T-helper 2 cell treated with Interferon-gamma antibody and Interleukin-4, amounts not matched to agents 5 μg/mL and 100 μg/mL, for 36 hours (primary cell): ENCODE measurements around the gene ALDH1A3.

Experiments
- DNase-seq: peaks from one replicate; pipeline ENCODE4 v3.0.0; 2021; ENCODE audit warnings: low spot score
- H3K27ac Mint-ChIP-seq: one replicate; pipeline ENCODE4 v1.8.0; 2021; ENCODE audit warnings: mild to moderate bottlenecking, mixed read lengths
- H3K27me3 Mint-ChIP-seq: one replicate; pipeline ENCODE4 v1.8.0; 2021; ENCODE audit warnings: low read depth, mixed read lengths
- H3K36me3 Mint-ChIP-seq: one replicate; pipeline ENCODE4 v1.8.0; 2021; ENCODE audit warnings: low read depth, mixed read lengths
- H3K4me1 Mint-ChIP-seq: one replicate; pipeline ENCODE4 v1.8.0; 2021; ENCODE audit warnings: low read depth, mixed read lengths
- H3K4me3 Mint-ChIP-seq: one replicate; pipeline ENCODE4 v1.8.0; 2022; ENCODE audit warnings: mild to moderate bottlenecking, moderate library complexity, mixed read lengths
- H3K9me3 Mint-ChIP-seq: one replicate; pipeline ENCODE4 v1.8.0; 2021; ENCODE audit warnings: mixed read lengths

The ALDH1A3 gene

DNA sequence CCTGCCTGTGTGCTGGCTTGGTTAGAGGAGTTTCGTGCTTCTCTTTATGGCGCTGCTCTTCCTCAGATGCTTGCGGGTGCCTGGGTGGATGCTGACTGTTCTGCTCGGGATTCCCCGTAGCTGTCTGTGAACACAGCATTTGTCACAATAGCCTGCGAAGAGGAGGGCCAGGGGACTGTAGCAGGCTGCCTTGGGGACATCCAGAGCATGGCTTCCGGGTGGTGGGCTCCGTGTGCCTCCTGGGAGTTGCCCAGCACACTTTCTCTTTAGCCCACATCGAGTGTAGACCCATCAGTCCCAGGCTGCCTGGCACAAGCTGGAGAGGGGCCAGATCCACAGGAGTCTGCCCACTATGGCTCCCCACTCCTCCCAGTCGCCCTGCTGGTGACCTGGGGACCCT is 61.9 kb downstream of the ALDH1A3 start:
- no peak overlapping the region for H3K4me3 Mint-ChIP-seq
- H3K9me3 Mint-ChIP-seq, result no peaks in the 10 kb centered on the region
- H3K27me3 Mint-ChIP-seq, result no peaks in the 10 kb centered on the region
- H3K27ac Mint-ChIP-seq, result no peak overlapping the region
- no peak for DNase-seq
- no peaks in the 10 kb centered on the region for H3K4me1 Mint-ChIP-seq
- H3K36me3 Mint-ChIP-seq, result no peaks in the 10 kb centered on the region

DNA sequence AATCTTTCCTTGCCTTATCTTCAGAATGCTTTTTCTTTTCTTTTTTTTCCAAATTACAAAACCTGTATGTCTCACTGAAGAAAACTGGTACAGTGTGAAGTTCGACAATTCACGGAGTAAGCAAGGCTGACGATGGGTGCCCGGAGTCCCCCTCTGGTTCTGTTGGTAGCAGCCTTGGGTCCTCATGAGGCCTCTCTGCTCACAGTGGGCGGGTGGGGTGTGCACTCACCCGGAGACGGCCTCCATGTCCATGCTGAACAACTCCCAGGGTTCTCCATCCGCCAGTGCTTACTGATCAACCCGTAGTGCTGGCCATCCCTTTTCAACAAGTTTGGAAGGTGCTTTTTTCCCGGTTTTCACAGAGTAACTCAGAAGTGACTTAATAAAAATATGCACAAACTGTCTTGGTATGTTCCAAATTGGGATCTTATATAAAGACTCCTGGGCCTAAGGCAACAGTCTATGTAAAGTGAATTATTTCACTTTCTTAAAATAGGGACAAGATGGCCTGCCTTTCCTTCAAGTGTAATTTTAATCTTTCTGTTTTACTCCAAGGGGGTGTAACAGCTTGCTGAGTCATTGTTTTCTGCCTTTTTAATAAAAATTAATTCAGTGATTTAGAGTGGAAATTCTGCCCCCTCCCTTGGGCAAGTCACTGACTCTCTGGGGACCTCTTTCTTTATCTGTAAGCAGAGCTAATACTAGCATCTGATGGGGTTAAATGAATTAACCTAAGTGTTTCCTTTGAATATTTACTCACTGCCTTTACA is 63.2 kb downstream of the ALDH1A3 start:
- Mint-ChIP-seq H3K27ac (no peak overlapping the region), H3K4me1 (no peaks in the 10 kb centered on the region), H3K4me3 (no peak overlapping the region), H3K9me3 (no peaks in the 10 kb centered on the region), H3K27me3 (no peaks in the 10 kb centered on the region), H3K36me3 (no peaks in the 10 kb centered on the region)
- no peak for DNase-seq

DNA sequence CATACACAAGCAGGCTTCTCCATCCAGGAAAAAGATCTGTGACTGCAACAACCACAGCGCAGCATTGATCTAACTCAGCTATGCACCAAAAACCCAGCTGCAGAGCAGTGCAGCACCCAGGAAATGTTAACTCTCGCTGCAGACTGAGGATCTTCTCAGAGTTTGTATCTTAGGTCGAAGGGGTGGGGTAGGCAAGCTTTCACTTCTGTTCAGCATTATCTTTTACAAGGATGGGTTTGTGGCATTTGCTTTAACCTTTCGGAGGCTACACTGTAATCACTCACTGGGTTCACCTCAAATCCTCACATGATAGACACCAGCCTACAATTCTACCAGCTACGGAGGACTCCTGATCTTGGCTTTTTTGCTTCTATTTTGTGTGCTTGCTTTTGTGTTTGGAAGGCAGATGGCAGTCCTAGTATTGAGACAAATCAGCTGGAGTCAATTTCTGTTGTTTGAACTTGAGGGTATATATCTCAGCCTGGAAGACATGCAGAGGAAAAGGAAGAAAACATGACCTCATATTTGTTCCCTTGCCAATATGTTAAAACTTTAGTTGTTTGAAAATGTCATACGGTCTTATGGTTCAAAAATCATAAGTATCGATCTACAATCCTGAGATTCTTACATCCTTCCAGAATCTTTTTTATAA is 64.7 kb downstream of the ALDH1A3 start:
- Mint-ChIP-seq H3K36me3 (no peaks in the 10 kb centered on the region), H3K9me3 (no peaks in the 10 kb centered on the region), H3K27me3 (peaks cover 5% of the 10 kb centered on the region), H3K4me3 (no peak overlapping the region), H3K27ac (no peak overlapping the region), H3K4me1 (no peaks in the 10 kb centered on the region)
- no peak for DNase-seq

DNA sequence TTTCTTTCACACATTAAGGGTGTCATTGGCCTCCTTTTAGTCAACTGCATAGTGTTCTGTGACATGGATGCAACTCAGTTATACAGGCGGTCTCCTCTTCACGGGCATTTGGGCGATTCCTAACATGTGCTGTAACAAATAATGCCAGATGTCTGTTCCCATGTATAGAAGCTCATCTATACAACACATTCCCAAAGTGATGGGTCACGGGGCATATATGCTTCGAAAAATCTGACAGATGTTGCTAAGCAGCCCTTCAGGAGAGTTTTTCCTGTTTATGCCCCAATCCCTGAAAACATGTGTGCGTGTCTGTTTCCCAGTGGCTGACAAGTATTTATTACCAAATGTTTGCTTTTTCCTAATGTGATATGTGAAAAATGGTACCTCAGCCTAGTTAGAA is 65.4 kb downstream of the ALDH1A3 start:
- no peak for DNase-seq
- no peaks in the 10 kb centered on the region for H3K4me1 Mint-ChIP-seq
- peaks cover 9% of the 10 kb centered on the region for H3K27me3 Mint-ChIP-seq
- H3K9me3 Mint-ChIP-seq, result no peaks in the 10 kb centered on the region
- no peak overlapping the region for H3K4me3 Mint-ChIP-seq
- no peaks in the 10 kb centered on the region for H3K36me3 Mint-ChIP-seq
- no peak overlapping the region for H3K27ac Mint-ChIP-seq

DNA sequence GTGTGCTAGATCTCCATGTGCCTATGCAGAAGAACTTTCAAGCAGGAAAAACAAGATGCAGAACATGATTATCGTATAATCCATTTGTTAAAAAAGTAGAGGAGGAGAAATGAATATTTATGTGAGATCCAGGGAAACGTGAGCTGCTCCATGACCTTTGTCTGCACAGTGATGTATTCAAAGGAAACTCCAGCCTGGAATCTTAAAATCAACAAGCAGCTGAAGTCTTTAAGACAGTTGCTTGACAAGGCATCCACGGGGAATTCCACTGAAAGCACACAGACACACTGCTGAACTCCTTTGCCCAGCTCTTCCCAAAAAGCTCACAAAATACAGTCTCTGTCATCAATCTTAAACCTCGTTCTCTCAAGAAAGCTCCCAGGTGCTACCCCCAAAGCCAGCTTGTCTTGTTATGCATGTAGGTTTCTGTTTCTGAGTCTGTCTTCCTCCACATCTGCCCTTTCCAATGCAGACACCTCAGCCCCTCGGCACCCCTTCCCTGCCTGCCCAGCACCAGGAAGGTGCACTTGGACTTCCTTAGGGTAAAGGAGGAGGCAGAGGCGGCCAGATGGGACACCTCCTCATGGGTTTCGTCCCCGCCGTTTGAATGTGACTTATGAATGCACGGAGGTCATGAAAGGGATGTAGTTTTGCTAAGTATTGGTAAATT is 68.3 kb downstream of the ALDH1A3 start:
- H3K9me3 Mint-ChIP-seq, result no peaks in the 10 kb centered on the region
- H3K4me1 Mint-ChIP-seq, result no peaks in the 10 kb centered on the region
- H3K27me3 Mint-ChIP-seq, result peaks cover 11% of the 10 kb centered on the region
- no peak overlapping the region for H3K4me3 Mint-ChIP-seq
- DNase-seq, result no peak
- H3K27ac Mint-ChIP-seq, result no peak overlapping the region
- H3K36me3 Mint-ChIP-seq, result no peaks in the 10 kb centered on the region

DNA sequence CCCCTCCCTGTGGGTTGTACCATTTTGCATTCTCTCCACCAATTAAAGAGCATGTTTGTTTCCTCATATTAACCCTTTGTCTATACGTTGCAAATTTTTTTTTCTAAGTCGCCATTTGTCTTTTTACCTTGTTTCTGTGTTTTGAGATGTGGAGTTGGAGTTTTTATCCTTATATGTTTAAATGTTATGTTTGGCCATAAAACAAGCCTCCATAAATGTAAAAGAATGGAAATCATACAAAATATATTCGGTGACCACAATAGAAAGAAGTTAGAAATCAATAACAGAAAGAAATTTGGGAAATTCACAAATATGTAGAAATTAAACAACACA is 68.8 kb downstream of the ALDH1A3 start:
- Mint-ChIP-seq H3K27ac (no peak overlapping the region), H3K27me3 (peaks cover 11% of the 10 kb centered on the region), H3K4me3 (no peak overlapping the region), H3K4me1 (no peaks in the 10 kb centered on the region), H3K9me3 (no peaks in the 10 kb centered on the region), H3K36me3 (no peaks in the 10 kb centered on the region)
- DNase-seq, result no peak

DNA sequence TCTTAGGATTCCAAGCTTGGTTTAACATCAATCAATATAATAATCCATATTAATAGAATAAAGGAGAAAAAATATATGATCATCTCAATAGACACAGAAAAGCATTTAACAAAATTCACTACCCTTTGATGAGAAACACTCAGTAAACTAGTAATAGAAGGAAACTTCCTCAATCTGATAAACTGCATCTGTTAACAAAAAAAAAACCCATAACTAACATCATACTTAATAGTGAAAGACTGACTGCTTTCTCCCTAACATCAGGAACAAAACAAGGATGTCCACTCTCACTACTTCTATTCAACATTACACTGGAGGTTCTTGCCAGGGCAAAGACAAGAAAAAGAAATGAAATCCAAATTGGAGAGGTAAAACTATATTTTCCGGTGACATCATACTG is 70.1 kb downstream of the ALDH1A3 start:
- Mint-ChIP-seq H3K27me3 (peaks cover 11% of the 10 kb centered on the region), H3K4me1 (no peaks in the 10 kb centered on the region), H3K4me3 (no peak overlapping the region), H3K36me3 (no peaks in the 10 kb centered on the region), H3K9me3 (no peaks in the 10 kb centered on the region), H3K27ac (no peak overlapping the region)
- no peak for DNase-seq

DNA sequence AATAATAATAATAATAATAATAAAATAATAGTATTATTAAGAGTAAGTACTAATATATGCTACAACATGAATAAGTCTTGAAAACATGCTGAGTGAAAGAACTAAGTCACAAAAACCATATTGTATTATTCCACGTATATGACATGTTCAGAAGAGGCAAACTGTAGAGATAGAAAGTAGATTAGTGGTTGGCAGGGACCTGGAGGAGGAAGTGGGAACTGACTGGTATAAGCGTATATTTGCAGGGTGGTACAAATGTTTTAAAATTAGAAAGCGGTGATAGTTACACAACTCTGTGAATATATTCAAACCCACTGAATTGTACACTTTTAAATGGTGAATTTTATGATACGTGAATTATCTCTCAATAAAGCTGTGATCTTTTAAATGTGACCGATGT is 72.3 kb downstream of the ALDH1A3 start:
- no peak for DNase-seq
- Mint-ChIP-seq H3K9me3 (no peaks in the 10 kb centered on the region), H3K27ac (no peak overlapping the region), H3K4me1 (no peaks in the 10 kb centered on the region), H3K4me3 (no peak overlapping the region), H3K36me3 (no peaks in the 10 kb centered on the region), H3K27me3 (peaks cover 24% of the 10 kb centered on the region)

DNA sequence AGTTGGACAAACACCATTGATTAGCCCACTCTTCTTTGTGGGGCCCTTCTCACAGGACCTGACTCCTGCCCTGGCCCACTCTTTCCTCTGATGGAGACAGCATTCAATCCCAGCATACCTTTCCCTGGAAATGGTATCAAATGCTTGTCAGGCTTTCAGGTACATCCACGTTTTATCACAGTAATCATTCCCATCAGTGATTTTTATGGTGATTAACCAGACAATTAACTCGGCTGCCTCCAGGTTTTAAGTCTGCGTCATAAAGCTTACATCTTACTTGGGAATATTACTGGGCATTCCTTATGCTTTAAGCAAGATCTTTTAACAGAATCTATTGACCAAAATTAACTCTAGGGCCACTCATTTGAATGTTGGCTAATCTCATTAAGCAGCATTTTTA is 72.9 kb downstream of the ALDH1A3 start:
- H3K4me1 Mint-ChIP-seq, result no peaks in the 10 kb centered on the region
- no peak overlapping the region for H3K27ac Mint-ChIP-seq
- no peaks in the 10 kb centered on the region for H3K36me3 Mint-ChIP-seq
- no peaks in the 10 kb centered on the region for H3K9me3 Mint-ChIP-seq
- no peak overlapping the region for H3K4me3 Mint-ChIP-seq
- H3K27me3 Mint-ChIP-seq, result peaks cover 24% of the 10 kb centered on the region
- no peak for DNase-seq

DNA sequence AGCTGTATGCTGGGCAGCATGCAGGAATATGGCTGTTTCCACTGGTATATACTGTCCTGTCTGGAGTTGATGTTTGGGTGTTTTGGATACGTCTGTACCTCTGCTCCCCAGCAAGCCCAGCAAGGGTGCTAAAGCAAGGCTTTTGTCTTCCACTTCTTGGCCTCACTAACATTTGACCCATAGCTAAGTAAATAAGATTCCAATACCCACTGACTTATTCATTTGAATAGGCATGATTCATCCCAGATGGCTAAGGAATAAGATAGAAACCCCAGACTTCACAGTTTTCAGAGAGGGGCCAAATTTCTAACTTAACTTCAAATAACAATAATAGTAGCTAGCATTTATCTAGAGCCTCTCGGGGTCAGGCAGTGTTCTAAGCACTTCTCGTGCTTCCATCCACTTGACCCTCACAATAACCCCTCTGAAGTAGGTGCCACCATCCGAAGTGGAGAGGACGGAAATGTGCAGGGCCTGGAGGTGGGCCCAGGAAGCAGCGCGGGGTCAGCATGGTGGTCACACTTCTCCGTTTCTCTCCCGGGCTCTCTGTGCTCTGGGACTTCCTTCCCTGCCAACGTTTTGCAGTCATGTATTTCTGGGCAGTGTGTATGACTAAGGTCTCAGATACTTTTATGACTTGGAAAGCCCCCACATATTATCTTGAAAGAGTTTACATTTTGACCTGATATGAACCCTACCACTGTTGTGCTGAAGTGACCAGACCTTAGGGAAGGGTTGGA is 78.9 kb downstream of the ALDH1A3 start:
- H3K27me3 Mint-ChIP-seq, result peaks cover 19% of the 10 kb centered on the region
- DNase-seq, result no peak
- H3K27ac Mint-ChIP-seq, result no peak overlapping the region
- no peaks in the 10 kb centered on the region for H3K36me3 Mint-ChIP-seq
- no peaks in the 10 kb centered on the region for H3K4me1 Mint-ChIP-seq
- H3K4me3 Mint-ChIP-seq, result no peak overlapping the region
- H3K9me3 Mint-ChIP-seq, result no peaks in the 10 kb centered on the region

DNA sequence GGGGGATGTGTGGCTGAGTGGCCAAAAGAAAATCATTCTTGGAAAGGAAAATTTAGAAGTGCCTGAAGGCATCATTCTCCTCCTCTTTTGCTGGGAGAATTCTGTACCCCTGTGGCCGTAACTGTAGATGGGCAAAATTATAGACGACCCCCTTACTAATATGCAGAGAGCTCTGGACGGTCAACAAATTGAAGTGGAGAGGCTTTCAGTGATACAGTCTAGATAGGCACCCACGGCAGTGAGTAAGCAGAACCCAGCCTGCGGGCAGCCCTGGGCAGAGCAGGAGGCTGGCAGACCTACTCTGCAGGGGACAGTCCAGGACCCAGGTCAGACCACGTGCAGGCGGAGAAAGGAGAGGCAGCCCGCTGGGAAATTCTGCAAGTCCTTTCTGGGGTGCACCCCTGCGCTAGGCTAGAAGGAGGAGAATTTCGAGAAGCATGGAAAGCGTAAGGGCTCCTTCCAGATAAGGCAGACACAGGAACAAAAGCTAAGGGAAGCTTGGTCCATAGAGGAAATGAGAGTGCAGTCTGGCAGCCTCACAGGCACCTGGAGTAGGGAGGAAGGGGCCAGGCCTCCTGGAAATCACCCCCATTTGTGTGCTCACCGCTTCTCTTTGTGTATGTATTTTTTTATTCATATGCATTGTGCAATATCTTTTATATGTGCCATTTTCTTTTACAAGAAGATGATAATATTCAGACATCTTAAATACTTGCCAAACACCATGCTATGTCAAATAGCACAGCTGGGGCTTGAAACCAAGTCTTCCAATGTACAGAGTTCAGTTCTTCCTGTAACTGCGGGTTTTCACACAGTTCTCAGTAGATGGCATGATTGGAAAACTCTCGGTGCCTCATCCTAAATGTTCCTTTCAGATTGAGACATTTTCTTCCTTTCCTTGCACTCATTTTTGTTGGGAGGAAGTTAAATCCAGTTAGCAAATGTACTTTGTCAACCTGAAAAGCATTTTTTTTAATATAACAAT is 79.7 kb downstream of the ALDH1A3 start:
- no peak overlapping the region for H3K4me3 Mint-ChIP-seq
- no peaks in the 10 kb centered on the region for H3K9me3 Mint-ChIP-seq
- DNase-seq, result no peak
- H3K4me1 Mint-ChIP-seq, result no peaks in the 10 kb centered on the region
- peaks cover 19% of the 10 kb centered on the region for H3K27me3 Mint-ChIP-seq
- H3K27ac Mint-ChIP-seq, result no peak overlapping the region
- no peaks in the 10 kb centered on the region for H3K36me3 Mint-ChIP-seq
